GM20000 (cell line): ENCODE data around the gene MIEF2.

Experiments
- DNase-seq: peaks from one replicate; pipeline ENCODE4 v3.0.0; 2012; ENCODE audit warnings: low spot score
- CTCF ChIP-seq: IDR thresholded peaks from 2 replicates; pipeline ENCODE4 v1.5.1; 2012; ENCODE audit warnings: mild to moderate bottlenecking, control low read depth; ENCODE audit errors: extremely low read depth, missing control alignments

Gene MIEF2

GRCh38 chr17:18257268-18257981 is 3.0 kb upstream of the MIEF2 start:
- no peak for TF ChIP-seq CTCF
- DNase-seq, result peak; percentile 72

GRCh38 chr17:18257982-18258355 is 2.5 kb upstream of the MIEF2 start:
- TF ChIP-seq CTCF, result no peak
- DNase-seq, result peak; percentile 83

GRCh38 chr17:18258356-18259038 is 2.0 kb upstream of the MIEF2 start, which contains the start of gene FLII:
Gene FLII (minus strand): TSS chr17:18258738. CDS start chr17:18258690, 48 bp downstream.
- DNase-seq, result peak; percentile 85
- no peak for TF ChIP-seq CTCF

- no peak for DNase-seq
- no peak for TF ChIP-seq CTCF
Observed at GRCh38 chr17:18259621-18260331, 686 bp upstream of the MIEF2 start.

- DNase-seq, result peak; percentile 81
- TF ChIP-seq CTCF, result no peak
Observed at GRCh38 chr17:18261146-18261515, 669 bp downstream of the MIEF2 start.

- DNase-seq, result no peak
- no peak for TF ChIP-seq CTCF
Observed at GRCh38 chr17:18261659-18262058, 1.2 kb downstream of the MIEF2 start.

GRCh38 chr17:18262111-18262510 is 1.6 kb downstream of the MIEF2 start:
- no peak for DNase-seq
- TF ChIP-seq CTCF, result no peak
